AG04450 (cell line): ENCODE data around the gene JUN. TPM values are rescaled to one million over a fixed set of nuclear protein-coding genes. Genes with fewer than 3 reads are reported as not detected.

Experiments
- CTCF ChIA-PET: fragments of 300-600, 350-600 bp; formaldehyde crosslinking; extraction: SDS; loops from one replicate; lab custom pipeline; 2022; ENCODE audit warnings: antibody characterized with exemption, inconsistent platforms; lab: Charles Lee
- POLR2A ChIA-PET: fragments of 350-600 bp; formaldehyde crosslinking; extraction: SDS; loops from one replicate; lab custom pipeline; 2021; ENCODE audit warnings: antibody characterized with exemption, inconsistent platforms; lab: Yijun Ruan, JAX
- DNase-seq: peaks from one replicate; pipeline ENCODE4 v3.0.0-alpha.2; 2011; ENCODE audit warnings: low read depth, low spot score
- H3K27ac ChIP-seq: one replicate; pipeline ENCODE4 v1.5.1; 2012; ENCODE audit warnings: low read depth, low read length, control low read depth
- H3K27me3 ChIP-seq: one replicate; pipeline ENCODE4 v1.6.0; 2012; ENCODE audit warnings: low read length; ENCODE audit not compliant: control insufficient read depth, insufficient read depth
- H3K4me3 ChIP-seq: 2 replicates; pipeline ENCODE4 v1.5.1; 2011; ENCODE audit warnings: mild to moderate bottlenecking, low read depth, low read length, control low read depth
- H3K9me3 ChIP-seq: 2 replicates; pipeline ENCODE4 v1.5.1; 2012; ENCODE audit warnings: low read length; ENCODE audit not compliant: control insufficient read depth, insufficient read depth
- CTCF ChIP-seq: IDR thresholded peaks from 2 replicates; pipeline ENCODE4 v1.5.1; 2011; ENCODE audit warnings: low read depth, low read length, control low read depth, inconsistent platforms
- polyA plus RNA-seq: library from polyadenylated mRNA; depleted of rRNA; stranded (reverse); fragments of >200 nt; gene quantifications from 2 replicates; pipeline ENCODE4 v1.2.3, GENCODE V29; 2011

Gene JUN
- polyA plus RNA-seq, 1 experiment = 48.7 TPM

- H3K27me3 ChIP-seq = no peaks in the 10 kb centered on the region
- ChIA-PET POLR2A (interaction anchor here (1.0 kb wide), 1 partner anchor 28 kb away, joined by 3 read pairs; no protein-coding TSS in a partner anchor), CTCF (interaction anchor here (1.1 kb wide), 1 partner anchor 12 kb away, joined by 3 read pairs; no protein-coding TSS in a partner anchor)
- H3K27ac ChIP-seq = no peak overlapping the region
- no peaks in the 10 kb centered on the region for H3K9me3 ChIP-seq
- no peak overlapping the region for H3K4me3 ChIP-seq
- DNase-seq = no peak
- TF ChIP-seq CTCF = no peak
Observed at GRCh38 chr1:58789996-58790660, 6.3 kb upstream of the JUN start.

- Histone ChIP-seq H3K4me3 (no peak overlapping the region), H3K27ac (no peak overlapping the region), H3K27me3 (no peaks in the 10 kb centered on the region), H3K9me3 (no peaks in the 10 kb centered on the region; the same call in 1 of the 2 replicates)
- ChIA-PET POLR2A (interaction anchor here (1.0 kb wide), 1 partner anchor 29 kb away, joined by 3 read pairs; no protein-coding TSS in a partner anchor), CTCF (no interaction called here)
- no peak for TF ChIP-seq CTCF
- no peak for DNase-seq
Observed at GRCh38 chr1:58789322-58789856, 5.5 kb upstream of the JUN start.

- CTCF ChIA-PET = interaction anchor here (0.6 to 2.1 kb wide), 4 partner anchors 89 to 1183 kb away, joined by 3 to 8 read pairs (median 4); no protein-coding TSS in a partner anchor
- POLR2A ChIA-PET = no interaction called here
- no peak for TF ChIP-seq CTCF
Observed at GRCh38 chr1:58788259-58788658, 4.4 kb upstream of the JUN start.

GRCh38 chr1:58786927-58787245 is 3.0 kb upstream of the JUN start:
- no peak for DNase-seq
- ChIA-PET CTCF (interaction anchor here (1.1 to 2.1 kb wide), 3 partner anchors 227 to 972 kb away, joined by 3 to 8 read pairs (median 6); no protein-coding TSS in a partner anchor), POLR2A (interaction anchor here (1.3 kb wide), 1 partner anchor 96 kb away, joined by 3 read pairs; no protein-coding TSS in a partner anchor)
- Histone ChIP-seq H3K9me3 (peaks cover 13% of the 10 kb centered on the region; the same call in 1 of the 2 replicates), H3K27ac (peak overlapping the region; percentile 58), H3K4me3 (no peak overlapping the region), H3K27me3 (no peaks in the 10 kb centered on the region)
- no peak for TF ChIP-seq CTCF

More at GRCh38 chr1:58788259-58788658, 4.4 kb upstream of the JUN start:
- Histone ChIP-seq H3K4me3 (no peak overlapping the region), H3K9me3 (peaks cover 4% of the 10 kb centered on the region; the same call in 1 of the 2 replicates), H3K27me3 (no peaks in the 10 kb centered on the region), H3K27ac (no peak overlapping the region)
- no peak for DNase-seq
